Muscle of leg (tissue), 11 donors: ENCODE measurements around the gene CRACR2B. TPM values are rescaled to one million over a fixed set of nuclear protein-coding genes. Genes with fewer than 3 reads are reported as not detected.

Experiments used
- DNase-seq: peaks from one replicate; pipeline ENCODE4 v3.0.0; 2013
- H3K27ac ChIP-seq: one replicate; pipeline ENCODE4 v1.5.1; 2013; ENCODE audit warnings: mild to moderate bottlenecking, low read length, control low read depth
- H3K27me3 ChIP-seq: one replicate; pipeline ENCODE4 v1.6.1; 2013; ENCODE audit warnings: low read length; ENCODE audit not compliant: control insufficient read depth, insufficient read depth
- H3K36me3 ChIP-seq: one replicate; pipeline ENCODE4 v1.6.1; 2013; ENCODE audit warnings: low read length; ENCODE audit not compliant: control insufficient read depth, insufficient read depth
- H3K4me1 ChIP-seq: one replicate; pipeline ENCODE4 v1.6.1; 2013; ENCODE audit warnings: low read length; ENCODE audit not compliant: control insufficient read depth, insufficient read depth
- H3K4me3 ChIP-seq: one replicate; pipeline ENCODE4 v1.5.1; 2013; ENCODE audit warnings: low read length, control low read depth
- H3K9me3 ChIP-seq: replicated peaks from 2 replicates; pipeline ENCODE4 v1.6.1; 2013; ENCODE audit warnings: low read depth, low read length; ENCODE audit not compliant: control insufficient read depth
- whole genome bisulfite sequencing: methylation state at CpG from one replicate; pipeline ENCODE4 v1.1.5; 2013; ENCODE audit warnings: missing lambda C conversion rate; ENCODE audit not compliant: insufficient coverage; 5-methylcytosine and 5-hydroxymethylcytosine counted together
- polyA plus RNA-seq, 8 donors: library from polyadenylated mRNA; unstranded; fragments of 120-200 nt; gene quantifications; one replicate each; pipeline versions ENCODE4 v1.2.1 to v1.2.3, GENCODE V29; 2013; ENCODE audit warnings: inconsistent platforms in 1 of 8, low replicate concordance in 1 of 8; ENCODE audit not compliant: insufficient read length in 8 of 8, insufficient read depth in 1 of 8
- total RNA-seq: library from RNA; stranded (reverse); fragments of 120-200 nt; gene quantifications from one replicate; pipeline ENCODE4 v1.2.4, GENCODE V29; 2013

CRACR2B gene
- total and polyA plus RNA-seq, 9 donors: 6.9 to 22.0 (median 12.8) TPM

GRCh38 chr11:802018-802617 lies 25.6 kb upstream of the CRACR2B start:
- no peak overlapping the region for H3K27ac ChIP-seq
- H3K4me1 ChIP-seq: peaks cover 44% of the 10 kb centered on the region
- H3K27me3 ChIP-seq: no peaks in the 10 kb centered on the region
- WGBS: 93% methylated on average over 19 of the region's 21 CpGs
- DNase-seq: no peak
- no peak overlapping the region for H3K4me3 ChIP-seq
- H3K9me3 ChIP-seq: no peaks in the 10 kb centered on the region
- H3K36me3 ChIP-seq: peaks cover 32% of the 10 kb centered on the region

DNA sequence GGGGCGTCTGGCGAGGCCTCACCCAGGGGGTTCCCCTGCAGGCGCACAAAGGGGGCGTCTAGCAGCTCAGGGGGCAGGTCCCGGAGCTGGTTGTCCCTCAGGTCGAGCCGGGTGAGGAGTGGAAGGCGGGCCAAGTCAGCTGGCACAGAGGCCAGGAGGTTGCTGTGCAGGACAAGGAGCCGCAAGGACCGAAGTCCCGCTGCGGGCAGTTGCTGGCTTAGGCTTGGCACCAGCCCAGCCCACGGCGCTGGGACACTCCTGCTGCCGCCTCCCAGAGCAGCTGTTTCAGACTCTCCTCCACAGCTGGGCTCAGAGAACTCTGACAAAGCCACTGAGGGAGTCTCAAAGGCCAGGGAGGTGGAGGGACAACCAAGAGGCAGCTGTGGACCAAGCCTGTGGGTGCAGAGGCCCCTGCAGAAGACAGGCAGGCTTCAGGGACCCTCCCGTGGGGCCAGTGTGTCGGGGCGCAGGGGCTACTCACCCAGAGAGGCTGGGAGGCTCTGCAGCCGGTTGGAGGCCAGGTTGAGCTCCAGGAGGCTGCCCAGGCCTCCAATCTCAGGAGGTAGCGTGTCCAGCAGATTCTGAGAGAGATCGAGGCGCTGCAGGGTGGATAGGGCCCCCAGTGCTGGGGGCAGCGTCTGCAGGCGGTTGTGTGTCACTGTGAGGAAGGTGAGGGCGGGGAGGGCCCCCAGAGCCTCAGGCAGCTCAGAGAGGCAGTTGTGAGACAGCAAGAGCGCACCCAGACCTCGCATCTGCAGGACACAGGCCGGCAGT lies 24.8 kb upstream of the CRACR2B start:
- Histone ChIP-seq H3K4me3 (no peak overlapping the region), H3K27ac (no peak overlapping the region), H3K4me1 (peaks cover 37% of the 10 kb centered on the region), H3K9me3 (no peaks in the 10 kb centered on the region), H3K27me3 (no peaks in the 10 kb centered on the region), H3K36me3 (peaks cover 32% of the 10 kb centered on the region)
- 84% methylated on average over 27 of the region's 28 CpGs for WGBS
- DNase-seq: no peak

GRCh38 chr11:803467-803742 lies 24.3 kb upstream of the CRACR2B start:
- DNase-seq: no peak
- Histone ChIP-seq H3K27ac (no peak overlapping the region), H3K36me3 (peaks cover 32% of the 10 kb centered on the region), H3K9me3 (no peaks in the 10 kb centered on the region), H3K27me3 (no peaks in the 10 kb centered on the region), H3K4me3 (no peak overlapping the region), H3K4me1 (peaks cover 38% of the 10 kb centered on the region)
- WGBS: 100% methylated on average over 3 of the region's 8 CpGs

DNA sequence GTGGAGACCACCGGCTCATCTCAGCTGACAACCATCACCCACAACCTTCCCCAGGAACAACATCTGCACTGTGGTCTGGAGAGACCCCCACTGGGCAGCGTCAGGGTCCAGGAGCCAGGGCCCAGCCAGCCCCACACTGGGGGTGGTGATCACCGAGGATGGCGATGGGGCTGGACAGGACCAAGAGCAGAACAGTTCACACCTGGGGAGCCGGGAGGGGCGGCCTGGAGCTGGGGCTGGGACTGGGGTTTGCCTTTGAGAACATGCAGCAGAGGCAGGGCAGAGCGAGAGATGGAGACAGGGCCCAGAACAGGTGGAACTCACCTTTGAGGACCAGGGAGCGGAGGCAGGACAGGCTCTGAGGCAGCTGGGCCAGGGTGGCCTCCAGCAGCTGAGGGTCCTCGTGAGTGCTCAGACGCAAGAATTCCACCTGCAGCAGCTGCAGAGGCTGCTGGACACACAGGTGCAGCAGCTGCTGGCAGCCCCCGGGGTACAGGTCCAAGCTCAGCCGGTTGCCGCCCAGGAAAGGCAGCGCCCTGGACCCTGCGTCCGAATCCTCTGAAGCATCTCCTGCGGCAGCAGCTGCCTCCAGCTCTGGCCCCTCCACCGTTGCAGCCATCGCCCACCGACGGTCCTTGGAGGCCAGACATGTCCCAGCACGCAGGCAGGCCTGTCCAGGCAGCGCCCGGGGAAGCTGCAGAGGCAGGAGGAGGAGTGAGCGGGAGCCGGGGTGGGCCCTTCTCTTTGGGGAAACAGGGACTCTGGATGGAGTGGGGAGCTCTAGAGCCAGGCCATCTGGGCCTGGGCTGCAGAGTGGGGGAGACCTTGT lies 23.7 kb upstream of the CRACR2B start:
- Histone ChIP-seq H3K4me3 (peak overlapping the region; percentile 56), H3K9me3 (no peaks in the 10 kb centered on the region), H3K4me1 (peaks cover 41% of the 10 kb centered on the region), H3K27me3 (no peaks in the 10 kb centered on the region), H3K27ac (no peak overlapping the region), H3K36me3 (peaks cover 32% of the 10 kb centered on the region)
- 40% methylated on average over 24 of the region's 26 CpGs for WGBS
- no peak for DNase-seq

DNA sequence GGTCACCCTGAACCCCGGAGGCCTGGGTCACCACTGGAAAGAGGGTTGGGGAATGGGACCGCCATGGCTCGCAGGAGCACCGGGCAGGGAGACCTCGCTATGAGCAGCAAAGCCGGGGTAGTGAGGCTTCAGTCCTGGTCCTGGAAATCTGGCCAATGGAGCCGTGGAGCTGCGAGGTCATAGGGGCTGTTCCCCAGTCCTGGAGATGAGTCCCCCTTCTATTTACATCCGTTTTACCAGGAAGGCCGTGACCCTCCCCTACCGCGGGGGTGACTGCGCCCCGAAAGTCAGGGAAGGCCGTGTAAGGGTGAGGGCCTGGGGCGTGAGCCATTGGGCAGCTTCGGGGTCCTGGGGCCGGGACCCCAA lies 23.1 kb upstream of the CRACR2B start:
- WGBS: 4% methylated on average over 15 of the region's 18 CpGs
- Histone ChIP-seq H3K4me1 (peaks cover 43% of the 10 kb centered on the region), H3K27ac (no peak overlapping the region), H3K9me3 (no peaks in the 10 kb centered on the region), H3K36me3 (peaks cover 29% of the 10 kb centered on the region), H3K27me3 (no peaks in the 10 kb centered on the region), H3K4me3 (peak overlapping the region; percentile 56)
- no peak for DNase-seq

DNA sequence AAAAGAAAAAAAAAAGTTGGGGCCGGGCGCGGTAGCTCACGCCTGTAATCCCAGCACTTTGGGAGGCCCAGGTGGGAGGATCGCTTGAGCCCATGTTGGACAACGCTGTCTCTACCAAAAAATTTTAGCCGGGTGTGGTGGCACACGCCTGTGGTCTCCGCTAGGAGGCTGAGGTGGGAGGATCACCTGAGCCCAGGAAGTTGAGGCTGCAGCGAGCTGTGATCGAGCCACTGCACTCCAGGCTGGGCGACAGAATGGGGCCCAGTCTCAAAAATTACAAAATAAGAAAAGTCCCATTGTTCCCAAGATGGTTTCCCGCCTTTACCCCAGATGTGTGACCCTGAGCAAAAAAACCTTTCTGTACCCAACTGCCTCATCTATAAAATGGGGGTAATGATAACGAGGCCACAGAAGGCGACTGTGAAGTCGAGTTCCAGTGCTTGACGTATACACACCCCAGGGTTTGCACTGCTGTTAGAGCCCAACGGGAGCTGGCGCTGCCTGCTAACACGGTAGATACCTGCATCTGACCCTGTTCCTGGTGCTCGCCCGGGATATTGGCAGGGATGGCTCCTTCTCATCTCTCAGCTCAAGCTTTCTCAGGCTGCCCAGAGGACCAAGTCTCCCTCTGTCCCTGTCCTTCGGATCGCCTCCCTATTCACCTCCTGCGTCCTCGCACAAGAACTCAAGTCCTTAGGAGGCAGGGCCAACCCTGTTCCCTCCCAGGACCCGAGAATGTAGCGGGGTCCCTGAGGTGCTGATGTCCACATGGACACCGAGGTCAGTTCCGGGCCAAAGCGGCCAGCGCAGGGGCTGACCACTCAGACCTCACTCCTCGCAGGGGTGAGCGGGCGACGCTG lies 19.1 kb upstream of the CRACR2B start:
- DNase-seq: no peak
- peak overlapping the region; percentile 98 for H3K27ac ChIP-seq
- H3K4me3 ChIP-seq: peak overlapping the region; percentile 97
- H3K36me3 ChIP-seq: peaks cover 25% of the 10 kb centered on the region
- WGBS: 20% methylated on average over 25 of the region's 36 CpGs
- H3K9me3 ChIP-seq: no peaks in the 10 kb centered on the region
- H3K27me3 ChIP-seq: no peaks in the 10 kb centered on the region
- peaks cover 53% of the 10 kb centered on the region for H3K4me1 ChIP-seq

DNA sequence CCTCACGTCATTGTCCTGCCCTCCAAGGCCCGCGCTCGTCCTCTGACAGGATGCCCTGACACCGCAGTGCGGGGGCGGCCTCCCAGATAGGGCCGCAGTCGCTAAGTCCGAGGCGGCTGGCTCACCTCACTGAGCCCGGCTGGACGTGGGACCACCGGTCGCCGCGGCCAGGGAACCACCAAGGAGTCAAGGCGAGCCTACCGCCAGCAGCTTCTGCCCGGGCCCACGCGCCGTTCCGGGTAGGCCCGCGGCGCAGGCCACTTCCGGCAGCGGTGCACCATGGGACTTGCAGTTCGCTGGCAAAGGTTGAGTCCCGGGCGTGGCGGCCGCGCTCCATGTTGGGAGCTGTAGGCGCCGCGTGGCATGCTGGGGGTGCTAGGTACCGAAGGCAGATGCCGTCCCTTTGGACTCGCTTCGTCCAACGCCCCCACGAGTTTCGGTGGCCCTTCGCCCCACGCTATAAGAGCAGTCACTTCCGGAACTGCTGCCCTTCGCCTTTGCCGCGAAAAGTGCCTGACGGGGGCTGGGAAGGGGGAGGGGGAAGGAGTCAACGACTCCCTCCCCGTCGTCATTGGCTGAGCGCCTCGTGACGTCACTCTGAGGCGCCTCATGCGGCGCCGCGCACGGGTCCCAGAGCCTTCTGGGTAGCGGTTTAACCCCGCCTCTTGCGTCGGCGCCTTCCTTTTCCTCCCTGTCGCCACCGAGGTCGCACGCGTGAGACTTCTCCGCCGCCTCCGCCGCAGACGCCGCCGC lies 18.3 kb upstream of the CRACR2B start, which contains the start of gene RPLP2:
Gene RPLP2 (plus strand): TSS at position 681 of the 753 bp plus-strand sequence. CDS start 268 bp downstream, outside the sequence.
- under 1% methylated on average over 72 of the region's 81 CpGs for WGBS

GRCh38 chr11:810040-810567 lies 17.6 kb upstream of the CRACR2B start:
- no peak for DNase-seq
- H3K4me1 ChIP-seq: peaks cover 40% of the 10 kb centered on the region
- peak overlapping the region; percentile 72 for H3K27ac ChIP-seq
- H3K9me3 ChIP-seq: no peaks in the 10 kb centered on the region
- peaks cover 30% of the 10 kb centered on the region for H3K36me3 ChIP-seq
- no peaks in the 10 kb centered on the region for H3K27me3 ChIP-seq
- under 1% methylated on average over 45 of the region's 55 CpGs for WGBS
- H3K4me3 ChIP-seq: peak overlapping the region; percentile 97

More for the DNA sequence above, 18.3 kb upstream of the CRACR2B start, which contains the start of gene RPLP2:
- Histone ChIP-seq H3K27ac (peak within 1 kb of the TSS; percentile 98), H3K9me3 (no peaks in the 10 kb centered on the region), H3K4me1 (peaks cover 44% of the 10 kb centered on the region), H3K36me3 (peaks cover 27% of the 10 kb centered on the region), H3K27me3 (no peaks in the 10 kb centered on the region), H3K4me3 (peak within 1 kb of the TSS; percentile 97)
- peak; percentile 99 for DNase-seq
